ENCODE data around the gene AGXT2.

The AGXT2 gene, protein sequence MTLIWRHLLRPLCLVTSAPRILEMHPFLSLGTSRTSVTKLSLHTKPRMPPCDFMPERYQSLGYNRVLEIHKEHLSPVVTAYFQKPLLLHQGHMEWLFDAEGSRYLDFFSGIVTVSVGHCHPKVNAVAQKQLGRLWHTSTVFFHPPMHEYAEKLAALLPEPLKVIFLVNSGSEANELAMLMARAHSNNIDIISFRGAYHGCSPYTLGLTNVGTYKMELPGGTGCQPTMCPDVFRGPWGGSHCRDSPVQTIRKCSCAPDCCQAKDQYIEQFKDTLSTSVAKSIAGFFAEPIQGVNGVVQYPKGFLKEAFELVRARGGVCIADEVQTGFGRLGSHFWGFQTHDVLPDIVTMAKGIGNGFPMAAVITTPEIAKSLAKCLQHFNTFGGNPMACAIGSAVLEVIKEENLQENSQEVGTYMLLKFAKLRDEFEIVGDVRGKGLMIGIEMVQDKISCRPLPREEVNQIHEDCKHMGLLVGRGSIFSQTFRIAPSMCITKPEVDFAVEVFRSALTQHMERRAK

DNA sequence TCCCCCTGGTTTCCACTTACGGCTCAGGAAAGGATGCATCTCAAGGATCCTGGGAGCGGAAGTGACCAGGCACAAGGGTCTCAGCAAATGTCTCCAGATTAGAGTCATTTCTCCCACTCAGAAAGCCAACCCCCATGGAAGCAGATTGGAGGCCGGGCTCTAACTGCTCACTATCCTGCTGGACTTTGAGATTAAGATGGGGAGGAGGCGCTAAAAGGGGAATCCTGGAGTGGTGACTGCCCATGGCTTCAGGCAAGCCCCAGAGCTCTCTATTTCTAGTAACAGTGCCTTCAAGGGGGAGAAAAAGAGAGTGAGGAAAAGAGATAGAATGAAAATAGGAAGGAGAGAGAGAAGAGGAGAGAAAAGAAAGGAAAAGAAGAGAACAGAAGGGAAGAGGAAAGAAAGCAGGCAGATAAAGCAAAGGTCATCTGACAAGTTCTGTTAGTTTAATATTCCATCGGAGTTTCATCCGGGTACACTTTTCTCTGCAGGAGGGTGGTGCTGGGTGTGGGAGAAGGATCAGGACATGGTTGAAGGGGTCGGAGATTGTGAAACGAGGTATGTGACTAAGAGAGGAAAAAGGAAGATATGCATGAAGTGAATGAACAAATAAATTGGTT is at the start of gene AGXT2:
AGXT2 (minus strand) TSS at position 165 of the 620 bp plus-strand sequence; CDS start at position 108, 57 bp downstream.
- no peak for DNase-seq (ENCODE audit: low spot score)

DNA sequence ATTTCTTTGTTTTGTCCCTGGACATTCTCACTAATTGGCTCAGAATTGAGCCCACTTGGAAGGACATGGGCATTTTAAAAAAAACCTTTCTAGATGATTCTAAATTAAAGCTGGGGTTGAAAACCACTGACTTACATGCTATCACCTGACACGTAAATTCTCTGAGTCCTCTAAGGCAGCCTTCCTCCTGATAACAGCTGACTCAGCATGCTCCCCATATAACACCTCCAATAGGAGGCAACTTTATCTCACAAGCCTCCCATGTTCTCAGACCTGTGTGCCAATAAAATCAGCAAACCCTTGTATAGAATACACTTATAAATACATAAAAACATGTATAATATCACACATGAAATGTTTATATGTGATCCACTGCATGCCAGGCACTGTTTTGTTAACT is 49.2 kb upstream of the AGXT2 start:
- DNase-seq (ENCODE audit: low spot score): no peak

DNA sequence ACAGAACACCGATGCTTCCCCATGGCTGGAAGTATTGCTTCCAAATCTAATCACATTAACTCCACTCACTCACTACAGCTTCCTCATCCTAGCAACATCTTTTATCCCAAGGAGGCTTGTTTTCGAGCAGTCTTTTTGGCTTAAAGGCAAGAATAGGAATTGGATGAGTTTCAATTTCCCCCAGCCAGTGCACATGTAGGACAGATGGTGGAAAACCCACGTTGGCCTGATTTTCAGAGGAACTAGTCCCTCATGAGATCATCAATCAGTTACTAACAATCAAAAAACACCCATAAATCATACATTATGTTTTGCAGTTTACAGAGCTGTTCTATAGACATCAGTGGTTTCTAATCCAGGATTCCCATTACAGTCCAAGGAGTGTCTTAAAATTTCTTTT is 48.5 kb upstream of the AGXT2 start:
- DNase-seq (ENCODE audit: low spot score): no peak

DNA sequence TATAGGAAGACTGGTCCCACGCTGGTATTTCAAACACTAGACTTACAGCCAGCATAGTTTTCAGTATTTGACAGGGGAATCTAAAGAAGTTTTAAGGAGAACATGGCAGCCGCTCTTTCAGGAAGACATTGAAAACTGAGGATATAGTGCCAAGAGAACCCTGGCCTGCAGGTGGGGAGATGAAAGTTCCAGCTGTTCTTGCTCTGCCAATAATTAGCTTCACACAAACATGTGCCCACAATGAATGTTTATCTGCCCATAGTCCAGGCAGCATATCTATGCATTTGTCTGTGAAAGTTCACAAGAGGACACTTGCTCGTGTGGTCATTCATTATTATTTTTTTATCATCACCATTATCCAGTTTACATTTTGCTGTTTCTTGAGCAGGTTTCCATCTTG is 47.6 kb upstream of the AGXT2 start:
- no peak for DNase-seq (ENCODE audit: low spot score)

DNA sequence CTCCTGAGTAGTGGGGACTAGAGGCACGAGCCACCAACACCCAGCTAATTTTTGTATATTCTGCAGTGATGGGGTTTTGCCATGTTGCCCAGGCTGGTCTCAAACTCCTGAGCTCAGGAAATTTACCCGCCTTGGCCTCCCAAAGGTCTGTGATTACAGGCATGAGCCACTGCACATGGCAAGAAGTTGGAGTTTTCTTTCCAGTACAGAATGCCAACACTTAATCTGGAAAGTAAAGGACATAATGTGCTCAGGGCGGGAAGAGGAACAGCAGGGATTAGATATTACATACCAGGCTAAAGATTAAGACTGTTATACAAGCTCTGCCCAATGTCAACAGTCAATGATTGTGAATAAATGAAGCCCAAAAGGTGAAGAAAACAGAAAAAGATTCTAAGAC is 47.2 kb upstream of the AGXT2 start:
- DNase-seq (ENCODE audit: low spot score): no peak

DNA sequence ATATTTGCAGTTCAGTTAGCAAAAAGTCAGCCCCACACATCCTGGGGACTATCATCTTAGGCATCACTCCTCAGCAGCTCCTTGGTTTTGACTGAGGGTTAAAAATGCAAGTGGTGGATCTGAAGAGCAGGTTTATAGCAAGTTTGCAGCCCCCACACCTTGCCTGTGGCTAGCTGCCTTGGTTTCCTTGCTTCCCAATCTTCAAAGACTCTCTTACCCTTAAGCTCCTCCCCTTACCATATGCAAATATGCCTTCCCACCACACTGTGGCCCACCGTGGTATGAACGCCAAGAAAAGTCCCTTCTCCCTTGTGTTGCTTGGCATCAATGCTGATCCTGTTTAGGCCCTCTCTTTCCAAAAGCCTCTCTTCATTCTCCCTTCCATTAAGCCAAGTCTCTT is 45.0 kb upstream of the AGXT2 start:
- DNase-seq (ENCODE audit: low spot score): no peak

DNA sequence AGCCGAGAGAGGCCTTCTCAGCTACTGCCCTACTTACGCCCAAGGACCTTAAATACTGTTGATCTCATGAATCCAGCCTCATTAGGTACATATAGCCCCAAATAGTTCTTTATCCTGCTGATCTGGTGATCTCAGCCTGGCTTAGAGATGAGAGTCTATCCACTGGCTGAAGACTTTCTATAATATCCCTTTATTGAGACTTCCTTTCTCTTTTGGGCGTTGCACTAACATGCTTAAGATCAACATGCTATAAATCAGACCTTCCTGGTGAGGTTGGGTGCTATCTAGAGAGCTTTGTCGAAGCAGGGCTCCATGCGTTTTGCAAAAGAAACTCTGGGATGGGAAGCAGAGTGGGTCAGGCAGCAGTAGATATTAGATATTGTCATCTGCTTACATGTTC is 44.0 kb upstream of the AGXT2 start:
- no peak for DNase-seq (ENCODE audit: low spot score)

DNA sequence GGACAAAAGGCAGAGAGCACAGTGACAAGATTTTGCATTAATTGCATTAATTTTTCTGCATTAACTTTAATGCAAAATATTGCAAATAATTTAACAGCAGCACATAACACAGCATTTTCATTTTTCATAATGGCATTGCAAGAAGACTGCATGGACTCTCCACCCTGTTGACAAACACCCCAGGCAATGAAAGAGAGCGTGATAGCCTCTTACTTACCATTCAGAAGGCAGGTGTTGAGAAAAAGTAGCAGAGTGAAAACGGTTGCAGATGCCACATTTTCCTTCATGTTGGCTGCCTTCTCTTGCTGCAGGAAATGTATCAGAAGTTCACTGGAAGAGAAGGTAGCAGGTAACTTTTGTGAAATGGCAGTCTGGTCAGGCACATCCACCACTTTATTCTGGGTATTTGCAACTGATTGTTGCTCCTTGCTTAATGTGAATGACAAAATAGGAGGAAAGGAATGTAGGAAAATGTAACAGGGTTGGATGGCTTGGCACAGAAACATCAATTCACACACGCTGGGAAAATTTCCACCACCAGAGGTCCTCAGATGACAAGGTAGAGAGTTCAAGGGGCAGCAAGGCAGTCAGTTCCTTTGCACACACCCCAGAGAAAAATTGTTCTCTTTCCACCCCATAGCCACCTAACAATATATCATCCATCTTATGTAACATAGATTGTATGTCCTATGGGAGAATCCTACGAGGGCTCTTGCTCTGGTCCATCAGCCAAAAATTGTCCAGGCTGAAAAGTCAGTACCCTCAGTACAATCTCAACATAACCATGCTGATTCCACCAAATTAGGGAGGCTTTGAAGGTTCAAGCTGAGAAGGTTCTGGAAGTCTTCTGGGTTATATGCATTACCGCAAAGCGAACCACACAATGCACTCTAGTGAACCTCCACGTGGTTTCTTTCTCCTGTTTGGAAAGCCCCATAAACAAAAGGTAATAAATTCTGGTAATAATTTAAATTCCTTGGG is 41.9 kb upstream of the AGXT2 start:
- peak; percentile 44 for DNase-seq (ENCODE audit: low spot score)

DNA sequence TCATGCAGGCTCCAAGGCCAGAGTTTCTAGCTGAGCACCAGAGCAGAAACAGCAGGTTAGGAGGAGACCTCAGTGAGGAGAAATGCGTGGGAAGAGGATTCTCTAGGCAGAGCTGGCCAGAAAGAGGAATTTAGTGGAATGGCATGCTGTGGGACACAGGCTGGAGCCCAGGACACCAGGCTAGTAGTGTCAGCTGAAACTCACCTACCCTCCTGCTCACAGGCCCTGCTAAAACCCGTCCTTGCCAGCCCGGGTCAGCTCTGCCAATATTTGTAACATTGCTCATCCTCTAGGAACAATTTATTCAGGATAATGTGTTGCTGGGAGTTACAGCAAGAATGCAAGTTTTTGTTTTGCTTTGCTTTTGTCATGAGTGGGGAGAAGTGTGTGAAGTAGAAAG is 40.2 kb upstream of the AGXT2 start:
- DNase-seq (ENCODE audit: low spot score): no peak

DNA sequence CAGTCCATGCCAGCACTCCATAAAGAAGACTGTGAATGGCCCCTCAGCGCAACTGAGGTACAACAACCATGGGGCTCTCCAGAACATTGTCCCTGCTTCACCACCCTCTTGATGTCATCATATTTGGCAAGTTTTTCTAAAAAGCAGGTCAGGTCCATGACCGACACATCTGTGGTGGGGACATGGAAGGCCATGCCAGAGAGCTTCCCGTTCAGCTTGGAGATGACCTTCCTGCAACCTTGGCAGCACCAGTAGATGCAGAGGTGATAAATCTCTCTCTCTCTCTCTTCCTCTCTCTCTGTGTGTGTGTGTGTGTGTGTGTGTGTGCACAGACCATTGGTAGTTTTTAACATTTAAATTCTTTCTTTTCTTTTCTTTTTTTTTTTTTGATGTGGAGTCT is 35.4 kb upstream of the AGXT2 start:
- no peak for DNase-seq (ENCODE audit: low spot score)

DNA sequence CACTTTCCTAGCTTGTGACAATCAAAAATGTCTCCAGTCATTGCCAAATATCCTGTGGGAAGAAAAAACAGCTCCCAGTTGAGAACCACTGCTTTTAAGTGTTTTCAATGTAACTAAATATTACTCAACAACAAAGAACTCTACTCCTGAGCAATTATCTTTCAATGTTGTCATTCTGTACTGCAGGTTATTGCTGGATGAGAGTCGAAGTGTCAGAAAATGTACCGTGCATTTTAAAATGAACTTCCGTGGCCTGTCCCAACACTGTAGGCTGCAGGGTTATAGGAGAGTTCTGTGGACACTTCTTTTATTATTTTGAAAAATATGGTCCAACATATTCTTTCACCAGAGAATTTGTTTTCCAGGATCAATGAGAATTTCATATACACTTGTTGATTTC is 34.8 kb upstream of the AGXT2 start:
- DNase-seq (ENCODE audit: low spot score): no peak

DNA sequence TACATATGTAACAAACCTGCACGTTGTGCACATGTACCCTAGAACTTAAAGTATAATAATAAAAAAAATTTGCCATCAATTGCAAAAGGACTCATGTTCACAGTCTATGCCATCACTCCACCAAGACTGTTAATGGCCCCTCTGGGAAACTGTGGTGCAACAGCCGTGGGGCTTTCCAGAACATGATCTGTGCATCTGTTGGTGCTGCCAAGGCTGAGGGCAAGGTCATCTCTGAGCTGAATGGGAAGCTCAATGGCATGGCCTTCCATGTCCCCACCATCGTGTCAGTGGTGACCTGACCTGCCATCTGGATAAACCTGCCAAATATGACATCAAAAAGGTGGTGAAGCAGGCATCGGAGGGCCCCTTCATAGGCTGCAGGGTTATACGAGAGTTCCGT is 33.4 kb upstream of the AGXT2 start:
- DNase-seq (ENCODE audit: low spot score): no peak

DNA sequence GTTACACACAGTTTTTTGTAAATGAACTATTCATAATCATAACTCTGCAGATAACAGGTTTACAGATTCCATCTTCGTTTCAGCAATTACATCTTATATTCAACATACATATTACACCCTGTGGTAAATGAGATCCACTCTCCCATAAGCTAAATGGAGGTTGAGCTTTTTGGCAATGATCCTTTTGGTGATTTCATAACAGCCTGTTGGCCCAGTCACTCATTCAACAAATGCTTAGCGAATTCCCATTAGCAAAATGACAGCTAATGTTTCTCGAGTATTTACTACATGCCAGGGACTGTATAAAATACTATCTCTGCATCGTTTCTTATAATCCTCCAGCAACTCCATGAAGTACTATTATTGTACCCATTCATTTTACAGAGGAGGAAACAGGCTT is 25.4 kb upstream of the AGXT2 start:
- DNase-seq (ENCODE audit: low spot score): no peak

DNA sequence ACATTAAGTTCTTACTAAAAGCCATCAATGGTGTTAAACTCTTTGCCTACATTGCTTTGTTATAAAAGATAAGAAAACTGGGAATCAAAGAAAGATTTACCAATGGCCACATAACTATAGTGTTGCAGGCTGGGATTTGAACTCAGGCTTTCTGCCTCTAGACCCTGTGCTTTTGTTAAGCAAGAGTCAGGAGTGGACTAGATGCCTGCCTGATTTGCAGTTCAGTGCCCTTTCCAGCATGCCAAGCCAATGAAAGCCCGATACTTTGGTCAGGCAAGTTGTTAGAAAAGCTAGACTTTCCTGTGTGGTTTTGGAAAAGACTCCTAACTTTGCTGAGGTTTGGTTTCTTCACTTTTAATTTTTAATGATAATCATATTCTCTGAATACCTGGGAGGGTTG is 21.4 kb upstream of the AGXT2 start:
- no peak for DNase-seq (ENCODE audit: low spot score)

DNA sequence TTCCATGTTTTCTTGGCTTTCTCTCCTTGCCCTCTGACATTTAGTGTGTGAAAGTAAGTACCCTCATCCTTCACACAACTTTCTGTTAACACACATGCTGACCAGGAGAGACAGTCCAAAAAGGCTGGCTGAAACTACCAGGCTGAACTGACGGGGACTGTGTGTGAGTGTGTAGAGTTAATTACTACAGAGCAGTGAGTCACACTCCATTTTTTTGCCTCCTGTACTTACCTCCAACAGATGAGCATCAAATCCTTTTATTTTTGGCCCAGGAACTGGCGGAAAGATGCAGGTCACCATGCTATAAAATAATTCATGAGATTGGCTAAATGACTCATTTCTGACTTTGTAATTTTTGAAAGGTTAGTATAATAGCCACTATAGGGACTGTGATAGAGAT is 20.2 kb upstream of the AGXT2 start:
- no peak for DNase-seq (ENCODE audit: low spot score)

DNA sequence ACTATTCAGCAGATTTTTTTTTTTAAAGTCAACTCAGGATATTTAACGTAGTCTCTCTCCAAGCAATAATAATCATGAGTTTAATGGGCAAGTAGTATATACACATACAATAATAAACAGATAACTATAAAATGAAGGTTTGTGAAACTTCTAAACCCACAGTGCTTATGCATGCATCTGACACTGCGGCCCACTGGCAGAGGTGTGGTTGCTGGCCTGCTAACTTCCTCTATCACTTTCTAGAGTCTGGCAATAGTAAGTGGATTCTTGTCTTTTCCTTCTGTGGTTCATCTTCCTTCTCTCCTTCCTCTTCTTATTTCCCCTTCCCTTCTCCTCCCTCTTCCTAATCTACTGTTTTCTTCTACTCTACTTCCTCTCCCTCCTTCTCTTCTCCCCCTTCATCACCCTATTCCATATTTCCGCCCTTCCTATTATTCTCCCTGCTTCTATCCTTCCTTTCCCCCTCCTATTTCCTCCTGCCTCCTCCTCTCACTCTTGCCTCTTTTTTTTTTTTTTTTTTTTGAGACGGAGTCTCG is 18.6 kb upstream of the AGXT2 start:
- no peak for DNase-seq (ENCODE audit: low spot score)

DNA sequence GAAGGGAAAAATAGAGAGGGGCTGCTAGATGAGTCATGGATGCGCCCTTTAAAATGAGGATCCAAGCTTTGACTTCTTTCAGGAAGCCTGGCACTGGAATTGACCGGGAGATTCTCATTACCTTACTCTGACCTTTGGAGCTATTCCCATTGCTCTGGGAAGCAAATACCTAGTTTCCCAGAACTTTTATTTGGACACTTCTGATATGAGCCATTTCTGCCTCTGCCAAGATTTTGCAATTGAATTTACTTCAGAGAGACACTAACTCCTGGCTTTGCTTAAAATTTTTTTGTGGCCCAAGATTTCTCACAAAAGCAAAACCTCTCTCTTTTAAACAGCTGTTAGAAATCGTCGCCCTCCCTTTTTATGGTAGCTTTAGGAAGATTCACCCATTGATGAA is 15.7 kb upstream of the AGXT2 start:
- DNase-seq (ENCODE audit: low spot score): no peak

DNA sequence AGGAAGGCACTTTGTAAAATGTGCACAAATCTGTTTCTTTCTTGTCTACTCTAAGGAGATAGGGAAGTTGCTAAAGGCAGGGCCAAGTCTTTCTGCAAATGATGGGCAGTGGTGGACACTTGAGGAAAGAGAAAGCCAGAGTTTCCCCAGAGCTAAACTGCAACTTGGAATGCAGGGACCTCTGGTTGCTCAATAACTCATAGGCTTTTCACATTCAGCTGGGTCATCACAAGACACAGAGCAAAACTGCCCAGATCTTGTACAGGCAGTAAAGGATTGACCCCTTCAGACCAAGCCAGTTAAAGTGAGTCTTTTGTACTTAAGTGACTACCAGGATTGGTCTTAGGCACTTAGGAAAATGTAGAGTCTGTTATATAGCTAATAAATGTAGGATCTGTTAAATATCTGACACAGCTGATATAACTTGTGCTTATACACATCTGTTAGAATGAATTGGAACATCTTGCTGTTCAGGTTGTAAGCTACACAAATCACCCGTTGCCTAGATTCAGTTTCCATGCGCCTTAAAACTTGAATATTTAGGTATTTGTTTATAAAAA is 13.5 kb upstream of the AGXT2 start:
- DNase-seq (ENCODE audit: low spot score): no peak

DNA sequence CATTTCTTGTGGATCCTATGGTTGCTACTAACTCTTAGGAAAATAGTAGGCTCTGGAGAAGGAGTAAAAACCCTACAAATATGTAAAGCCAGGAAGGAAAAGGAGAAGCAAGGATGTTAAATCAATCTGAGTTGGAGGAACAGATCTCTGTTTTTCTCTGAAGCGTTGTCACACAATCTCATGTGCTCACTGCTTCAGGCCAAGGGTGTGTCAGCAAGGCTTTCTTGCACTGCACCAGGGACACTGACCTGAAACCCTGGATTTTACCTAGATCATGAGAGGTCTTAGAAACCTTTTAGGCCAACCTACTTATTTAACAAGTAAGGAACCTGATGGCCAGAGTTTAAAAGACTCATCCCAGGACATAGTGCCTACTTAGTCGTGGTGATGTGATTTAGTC is 12.5 kb upstream of the AGXT2 start:
- no peak for DNase-seq (ENCODE audit: low spot score)

DNA sequence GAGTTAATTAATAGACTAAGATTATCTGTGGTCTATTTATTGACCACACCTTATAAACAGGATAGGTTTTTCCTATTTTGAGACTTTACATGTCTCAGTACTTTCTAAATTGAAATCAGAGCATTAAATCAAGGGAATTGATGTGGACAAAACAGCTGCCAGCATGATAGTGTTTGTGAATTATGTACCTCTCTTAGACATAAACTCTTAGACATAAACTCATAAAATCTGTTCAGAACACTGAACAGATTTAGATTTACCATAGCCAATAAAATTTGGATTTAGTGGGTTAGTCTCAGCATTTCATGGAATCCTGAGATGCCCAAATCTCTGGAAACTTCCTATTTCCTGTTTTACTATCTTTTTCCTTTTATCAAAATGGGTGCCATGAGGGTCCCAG is 11.5 kb upstream of the AGXT2 start:
- no peak for DNase-seq (ENCODE audit: low spot score)

DNA sequence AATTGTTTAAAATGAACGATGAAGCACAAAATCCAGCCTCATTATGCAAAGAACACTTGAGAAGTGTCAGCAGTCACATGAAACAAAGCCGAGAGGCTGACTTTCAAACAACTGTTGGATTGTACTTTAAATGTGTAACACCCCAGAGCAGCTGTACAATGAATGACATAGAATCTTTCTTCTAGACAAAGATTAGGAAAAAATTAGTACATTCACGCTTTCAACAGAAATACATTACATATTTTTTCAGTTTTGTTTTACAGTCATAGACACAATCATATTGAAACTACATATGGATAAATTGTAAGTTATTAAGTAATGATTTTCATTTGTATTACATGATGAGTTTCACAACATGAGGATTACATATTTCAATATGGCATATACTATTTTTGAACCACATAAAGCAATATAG is 10.6 kb upstream of the AGXT2 start:
- DNase-seq (ENCODE audit: low spot score): no peak

DNA sequence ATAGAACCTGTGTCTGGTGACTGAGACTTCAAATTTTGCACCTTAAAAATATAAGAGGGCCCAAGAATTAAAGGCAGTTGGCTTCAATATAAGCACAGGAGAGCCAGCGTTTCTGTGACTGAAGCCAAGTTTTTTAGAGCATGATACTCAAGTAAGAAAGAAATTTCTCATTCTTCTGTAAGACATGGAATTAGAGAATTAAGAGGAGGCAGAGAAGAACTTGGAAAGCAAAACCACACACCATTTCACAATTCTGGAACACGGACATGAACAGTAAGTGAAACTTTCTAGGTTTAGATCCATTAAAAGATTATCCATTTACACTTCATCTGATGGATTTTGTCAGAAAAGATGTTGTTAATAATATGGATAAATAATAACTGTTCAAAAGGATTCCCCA is 8.9 kb upstream of the AGXT2 start:
- no peak for DNase-seq (ENCODE audit: low spot score)

Measured in kidney capillary endothelial cell (primary cell).